ENCODE measurements around the gene TIAM2. TPM values are rescaled to one million over a fixed set of nuclear protein-coding genes. Genes with fewer than 3 reads are reported as not detected.

TIAM2 gene
- total RNA-seq, 1 experiment from 2014 or later: 9.1 TPM

DNA sequence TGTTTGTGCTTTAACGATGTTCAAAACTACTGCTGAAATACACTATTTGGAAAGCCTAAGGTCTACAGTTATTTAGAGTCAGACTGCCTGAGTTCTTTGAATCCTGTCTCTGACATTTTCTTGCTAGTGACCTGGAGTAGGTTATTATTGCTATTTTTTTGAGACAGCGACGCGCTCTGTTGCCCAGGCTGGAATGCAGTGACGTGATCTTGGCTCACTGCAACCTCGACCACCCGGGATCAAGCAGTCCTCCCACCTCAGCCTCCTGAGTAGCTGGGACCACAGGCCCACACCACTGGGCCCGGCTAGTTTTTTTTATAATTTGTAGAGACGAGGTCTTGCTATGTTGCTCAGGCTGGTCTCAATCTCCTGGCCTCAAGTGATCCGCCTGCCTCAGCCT is 96.6 kb downstream of the TIAM2 start:
- POLR2A ChIA-PET (ENCODE audit: low non-redundant PET): no interaction called here
- BruUV-seq (replicated peaks): no TSS peak

DNA sequence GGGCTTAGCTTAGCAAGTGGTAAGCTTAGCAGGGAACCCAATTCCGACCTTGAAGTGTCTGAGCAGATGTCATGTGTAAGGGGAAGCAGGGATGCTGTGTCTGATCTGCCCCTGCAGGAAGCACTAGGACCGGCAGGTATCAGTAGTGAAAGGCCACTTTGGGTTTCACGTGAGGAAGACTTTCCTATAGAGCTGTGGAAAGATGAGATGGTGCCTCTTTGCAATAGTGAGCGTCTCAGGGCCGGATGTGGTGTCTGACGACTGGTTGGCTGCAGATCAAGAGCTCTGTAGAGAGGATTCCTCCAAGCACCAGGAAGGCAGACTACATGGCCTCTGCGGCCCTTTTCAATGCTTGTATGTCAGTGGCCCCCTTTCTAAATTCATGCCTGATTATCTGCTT is 98.3 kb downstream of the TIAM2 start:
- no peak for DNase-seq (ENCODE audit: low spot score)
- intact Hi-C loops (cut with micrococcal nuclease; ENCODE audit: unreplicated experiment): no loop called here
- no peaks in the 10 kb centered on the region for H3K27me3 ChIP-seq (replicated peaks; ENCODE audit: insufficient read depth, low read depth, low read length, poor library complexity)
- H3K36me3 ChIP-seq (ENCODE audit: insufficient read depth, low read length, poor library complexity, severe bottlenecking): no peaks in the 10 kb centered on the region
- H3K9me3 ChIP-seq (ENCODE audit: low read depth, low read length, poor library complexity, severe bottlenecking): no peaks in the 10 kb centered on the region
- ChIA-PET POLR2A (ENCODE audit: low non-redundant PET) (no interaction called here), CTCF (no interaction called here)
- no peak overlapping the region for H3K27ac ChIP-seq (ENCODE audit: low read depth, low read length, poor library complexity, severe bottlenecking)
- no TSS peak for BruUV-seq (replicated peaks)
- no peak for TF ChIP-seq EZH2 (IDR thresholded peaks at IDR 0.05; ENCODE audit: borderline replicate concordance, low read depth, low read length, poor library complexity, severe bottlenecking)
- TF ChIP-seq, protein P1, sequence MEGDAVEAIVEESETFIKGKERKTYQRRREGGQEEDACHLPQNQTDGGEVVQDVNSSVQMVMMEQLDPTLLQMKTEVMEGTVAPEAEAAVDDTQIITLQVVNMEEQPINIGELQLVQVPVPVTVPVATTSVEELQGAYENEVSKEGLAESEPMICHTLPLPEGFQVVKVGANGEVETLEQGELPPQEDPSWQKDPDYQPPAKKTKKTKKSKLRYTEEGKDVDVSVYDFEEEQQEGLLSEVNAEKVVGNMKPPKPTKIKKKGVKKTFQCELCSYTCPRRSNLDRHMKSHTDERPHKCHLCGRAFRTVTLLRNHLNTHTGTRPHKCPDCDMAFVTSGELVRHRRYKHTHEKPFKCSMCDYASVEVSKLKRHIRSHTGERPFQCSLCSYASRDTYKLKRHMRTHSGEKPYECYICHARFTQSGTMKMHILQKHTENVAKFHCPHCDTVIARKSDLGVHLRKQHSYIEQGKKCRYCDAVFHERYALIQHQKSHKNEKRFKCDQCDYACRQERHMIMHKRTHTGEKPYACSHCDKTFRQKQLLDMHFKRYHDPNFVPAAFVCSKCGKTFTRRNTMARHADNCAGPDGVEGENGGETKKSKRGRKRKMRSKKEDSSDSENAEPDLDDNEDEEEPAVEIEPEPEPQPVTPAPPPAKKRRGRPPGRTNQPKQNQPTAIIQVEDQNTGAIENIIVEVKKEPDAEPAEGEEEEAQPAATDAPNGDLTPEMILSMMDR (conservative IDR thresholded peaks at IDR 0.05; ENCODE audit: low read depth, low read length): no peak
- no peaks in the 10 kb centered on the region for H3K4me1 ChIP-seq (ENCODE audit: insufficient read depth, low read length, poor library complexity, severe bottlenecking)
- H3K4me3 ChIP-seq (ENCODE audit: low read depth, low read length, poor library complexity, severe bottlenecking): no peak overlapping the region

More for the DNA sequence above, 96.6 kb downstream of the TIAM2 start:
- Histone ChIP-seq H3K27me3 (replicated peaks; ENCODE audit: insufficient read depth, low read depth, low read length, poor library complexity) (no peaks in the 10 kb centered on the region), H3K4me3 (ENCODE audit: low read depth, low read length, poor library complexity, severe bottlenecking) (no peak overlapping the region), H3K4me1 (ENCODE audit: insufficient read depth, low read length, poor library complexity, severe bottlenecking) (no peaks in the 10 kb centered on the region), H3K36me3 (ENCODE audit: insufficient read depth, low read length, poor library complexity, severe bottlenecking) (no peaks in the 10 kb centered on the region), H3K27ac (ENCODE audit: low read depth, low read length, poor library complexity, severe bottlenecking) (no peak overlapping the region), H3K9me3 (ENCODE audit: low read depth, low read length, poor library complexity, severe bottlenecking) (no peaks in the 10 kb centered on the region)
- TF ChIP-seq, protein P1 (conservative IDR thresholded peaks at IDR 0.05; ENCODE audit: low read depth, low read length): no peak
- no peak for TF ChIP-seq EZH2 (IDR thresholded peaks at IDR 0.05; ENCODE audit: borderline replicate concordance, low read depth, low read length, poor library complexity, severe bottlenecking)
- CTCF ChIA-PET: no interaction called here
- intact Hi-C loops (cut with micrococcal nuclease; ENCODE audit: unreplicated experiment): no loop called here
- DNase-seq (ENCODE audit: low spot score): no peak

DNA sequence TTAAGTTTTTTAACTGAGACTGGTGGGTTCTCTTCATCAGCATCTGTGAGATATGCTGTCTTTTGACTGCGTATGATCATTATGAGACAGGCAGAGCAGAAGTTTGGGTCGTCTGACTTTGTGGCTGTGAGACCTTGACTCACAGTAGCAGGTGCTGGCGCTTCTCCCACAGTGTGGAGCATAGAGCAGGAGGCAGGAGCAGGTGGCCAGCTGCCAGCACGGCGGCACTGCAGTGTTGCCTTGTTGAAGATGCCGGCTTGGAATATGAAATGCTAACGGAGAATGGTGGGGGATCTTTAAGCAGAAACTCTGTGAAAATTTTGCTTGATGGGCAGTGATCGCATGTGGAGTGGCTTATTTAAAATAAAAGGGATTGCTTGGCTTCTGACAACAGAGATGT is 105.0 kb downstream of the TIAM2 start:
- H3K4me3 ChIP-seq (ENCODE audit: low read depth, low read length, poor library complexity, severe bottlenecking): no peak overlapping the region
- ChIA-PET POLR2A (ENCODE audit: low non-redundant PET) (no interaction called here), CTCF (no interaction called here)
- no peak for DNase-seq (ENCODE audit: low spot score)
- H3K27me3 ChIP-seq (replicated peaks; ENCODE audit: insufficient read depth, low read depth, low read length, poor library complexity): no peaks in the 10 kb centered on the region
- H3K9me3 ChIP-seq (ENCODE audit: low read depth, low read length, poor library complexity, severe bottlenecking): no peaks in the 10 kb centered on the region
- no peaks in the 10 kb centered on the region for H3K36me3 ChIP-seq (ENCODE audit: insufficient read depth, low read length, poor library complexity, severe bottlenecking)
- H3K4me1 ChIP-seq (ENCODE audit: insufficient read depth, low read length, poor library complexity, severe bottlenecking): no peaks in the 10 kb centered on the region
- BruUV-seq (replicated peaks): no TSS peak
- intact Hi-C loops (cut with micrococcal nuclease; ENCODE audit: unreplicated experiment): no loop called here
- H3K27ac ChIP-seq (ENCODE audit: low read depth, low read length, poor library complexity, severe bottlenecking): no peak overlapping the region
- TF ChIP-seq EZH2 (IDR thresholded peaks at IDR 0.05; ENCODE audit: borderline replicate concordance, low read depth, low read length, poor library complexity, severe bottlenecking): no peak
- TF ChIP-seq, protein P1 (conservative IDR thresholded peaks at IDR 0.05; ENCODE audit: low read depth, low read length): no peak

Measured in A673 (cell line).